Progenitor cell of endocrine pancreas (in vitro differentiated cells): ENCODE results near the gene MRPL52. TPM values are rescaled to one million over a fixed set of nuclear protein-coding genes. Genes with fewer than 3 reads are reported as not detected.

Experiments used
- DNase-seq: peaks from one replicate; pipeline ENCODE4 v3.0.0; 2021; ENCODE audit warnings: low spot score; ENCODE audit not compliant: unreplicated experiment
- H3K27ac Mint-ChIP-seq: 2 replicates; pipeline ENCODE4 v1.8.0; 2021; ENCODE audit warnings: mild to moderate bottlenecking, moderate library complexity, mixed read lengths
- H3K27me3 Mint-ChIP-seq: 2 replicates; pipeline ENCODE4 v1.8.0; 2021; ENCODE audit warnings: mixed read lengths
- H3K36me3 Mint-ChIP-seq: 2 replicates; pipeline ENCODE4 v1.8.0; 2022; ENCODE audit warnings: mixed read lengths; ENCODE audit not compliant: insufficient read depth
- H3K4me1 Mint-ChIP-seq: 2 replicates; pipeline ENCODE4 v1.8.0; 2021; ENCODE audit warnings: low read depth, mixed read lengths
- H3K4me3 Mint-ChIP-seq: 2 replicates; pipeline ENCODE4 v1.8.0; 2021; ENCODE audit warnings: low read depth, mild to moderate bottlenecking, moderate library complexity, mixed read lengths
- H3K9me3 Mint-ChIP-seq: 2 replicates; pipeline ENCODE4 v1.8.0; 2021; ENCODE audit warnings: low read depth, mixed read lengths
- CTCF ChIP-seq: fragments of 200-600 bp; sonication (generic); IDR thresholded peaks from one replicate; pipeline ENCODE4 v1.5.0; 2021; ENCODE audit warnings: antibody characterized with exemption, mild to moderate bottlenecking; ENCODE audit not compliant: unreplicated experiment
- total RNA-seq: library from RNA; stranded (reverse); gene quantifications from 2 replicates; pipeline ENCODE4 v1.2.1, GENCODE V29; 2021

The MRPL52 gene
- total RNA-seq, 1 donor from 2014 or later, result 121 TPM

- Mint-ChIP-seq H3K27me3 (no peaks in the 10 kb centered on the region), H3K27ac (peak within 1 kb of the TSS; percentile 100), H3K4me1 (peaks cover 14% of the 10 kb centered on the region), H3K36me3 (peaks cover 9% of the 10 kb centered on the region), H3K9me3 (no peaks in the 10 kb centered on the region), H3K4me3 (peak within 1 kb of the TSS; percentile 91)
- TF ChIP-seq CTCF, result no peak
- peak; percentile 85 for DNase-seq
These were observed 41.7 kb downstream of the MRPL52 start, which contains the start of gene LRP10 for GRCh38 chr14:22871224-22872032. TSS of gene LRP10 (plus strand) at chr14:22871740. CDS start at chr14:22872304, 564 bp downstream.

GRCh38 chr14:22872033-22872832 is 42.5 kb downstream of the MRPL52 start:
- peak; percentile 93 for TF ChIP-seq CTCF
- Mint-ChIP-seq H3K4me3 (peak overlapping the region; percentile 91), H3K36me3 (peaks cover 9% of the 10 kb centered on the region), H3K27ac (peak overlapping the region; percentile 84), H3K4me1 (peaks cover 14% of the 10 kb centered on the region), H3K9me3 (no peaks in the 10 kb centered on the region), H3K27me3 (no peaks in the 10 kb centered on the region)
- peak; percentile 85 for DNase-seq

- no peak for TF ChIP-seq CTCF
- H3K4me1 Mint-ChIP-seq, result peaks cover 14% of the 10 kb centered on the region
- H3K4me3 Mint-ChIP-seq, result peak overlapping the region; percentile 91
- H3K27me3 Mint-ChIP-seq, result no peaks in the 10 kb centered on the region
- peaks cover 12% of the 10 kb centered on the region for H3K36me3 Mint-ChIP-seq
- no peaks in the 10 kb centered on the region for H3K9me3 Mint-ChIP-seq
- H3K27ac Mint-ChIP-seq, result peak overlapping the region; percentile 84
- no peak for DNase-seq
These were observed 43.3 kb downstream of the MRPL52 start for GRCh38 chr14:22872833-22873520.

- Mint-ChIP-seq H3K27me3 (no peaks in the 10 kb centered on the region), H3K4me3 (no peak overlapping the region), H3K4me1 (peaks cover 14% of the 10 kb centered on the region), H3K27ac (no peak overlapping the region), H3K36me3 (peaks cover 13% of the 10 kb centered on the region), H3K9me3 (no peaks in the 10 kb centered on the region)
- DNase-seq, result no peak
- TF ChIP-seq CTCF, result no peak
These were observed 45.5 kb downstream of the MRPL52 start for GRCh38 chr14:22875003-22875747.
